ENCODE results near the gene PLEKHH2.

DNA sequence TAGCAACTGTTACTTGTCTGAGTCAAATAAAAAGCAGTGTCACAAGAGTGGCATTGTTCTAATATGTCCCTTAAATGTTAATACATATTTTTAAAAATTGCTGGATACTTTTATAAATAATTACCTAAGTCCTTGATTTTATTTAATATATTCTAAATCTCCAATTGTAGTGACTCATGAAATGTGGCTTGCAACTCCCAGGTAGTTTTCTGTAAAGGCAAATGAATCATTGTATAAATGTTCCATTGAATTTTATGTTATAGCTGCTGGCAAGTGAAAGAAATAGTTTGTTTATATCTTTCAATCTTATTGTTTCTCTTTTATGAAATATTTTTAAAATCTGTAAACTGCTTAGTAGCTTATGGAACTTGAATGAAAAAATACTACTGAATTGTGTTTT is 71.8 kb downstream of the PLEKHH2 start:
- TF ChIP-seq POLR2A (IDR thresholded peaks at IDR 0.05) (no peak), CTCF (IDR thresholded peaks at IDR 0.05) (no peak)

Measured in Peyer's patch (tissue), 4 donors.